Natural killer cell (primary cell): ENCODE measurements around the gene RERE. TPM values are rescaled to one million over a fixed set of nuclear protein-coding genes. Genes with fewer than 3 reads are reported as not detected.
A peak's percentile ranks its signal among the peaks of the same experiment; 100 is the strongest.

Experiments used
- ATAC-seq, 3 donors: fragments of 150-1000 bp in 2 of 3; fragments of 200-7000 bp in 1 of 3; cut with Tn5 transposase; 1 replicate in 1 of 3; 2 replicates in 2 of 3; pipeline ENCODE4 v1.10.0; 2021; ENCODE audit warnings: mild to moderate bottlenecking in 2 of 3, moderate library complexity in 2 of 3
- DNase-seq, 2 donors: peaks; one replicate each; pipeline versions ENCODE4 v3.0.0 to v3.0.0-alpha.2; 2013 to 2021; ENCODE audit warnings: mixed read lengths in 1 of 2
- H3K27ac ChIP-seq: one replicate; pipeline ENCODE4 v1.5.1; 2013; ENCODE audit warnings: mild to moderate bottlenecking, low read length
- H3K27me3 ChIP-seq: one replicate; pipeline ENCODE4 v1.6.1; 2013; ENCODE audit warnings: low read length; ENCODE audit not compliant: control insufficient read depth, insufficient read depth
- H3K36me3 ChIP-seq: one replicate; pipeline ENCODE4 v1.6.1; 2013; ENCODE audit warnings: low read length; ENCODE audit not compliant: control insufficient read depth, insufficient read depth
- H3K4me1 ChIP-seq: one replicate; pipeline ENCODE4 v1.6.1; 2013; ENCODE audit warnings: low read length; ENCODE audit not compliant: control insufficient read depth, insufficient read depth
- H3K4me3 ChIP-seq: one replicate; pipeline ENCODE4 v1.5.1; 2013; ENCODE audit warnings: low read length
- H3K9me3 ChIP-seq: one replicate; pipeline ENCODE4 v1.6.1; 2013; ENCODE audit warnings: low read length; ENCODE audit not compliant: control insufficient read depth, insufficient read depth
- H3K27ac Mint-ChIP-seq, 2 donors: one replicate each; pipeline ENCODE4 v1.8.0; 2022; ENCODE audit warnings: mild to moderate bottlenecking in 2 of 2, mixed read lengths in 2 of 2, moderate library complexity in 1 of 2
- H3K27me3 Mint-ChIP-seq, 2 donors: one replicate each; pipeline ENCODE4 v1.8.0; 2022; ENCODE audit warnings: low read depth in 2 of 2, mixed read lengths in 2 of 2
- H3K36me3 Mint-ChIP-seq: one replicate; pipeline ENCODE4 v1.8.0; 2022; ENCODE audit warnings: mixed read lengths
- H3K4me1 Mint-ChIP-seq, 2 donors: one replicate each; pipeline ENCODE4 v1.8.0; 2022; ENCODE audit warnings: mixed read lengths in 2 of 2
- H3K4me3 Mint-ChIP-seq: one replicate; pipeline ENCODE4 v1.8.0; 2022; ENCODE audit warnings: mild to moderate bottlenecking, moderate library complexity, mixed read lengths
- H3K9me3 Mint-ChIP-seq, 2 donors: one replicate each; pipeline ENCODE4 v1.8.0; 2022; ENCODE audit warnings: mixed read lengths in 2 of 2
- CTCF ChIP-seq: fragments of 200-600 bp; IDR thresholded peaks from one replicate; pipeline ENCODE4 v1.8.0; 2022; ENCODE audit warnings: antibody characterized with exemption
- WGBS: methylation state at CpG from one replicate; pipeline ENCODE4 v1.1.7; 2013; ENCODE audit warnings: missing lambda C conversion rate; ENCODE audit not compliant: insufficient coverage; 5-methylcytosine and 5-hydroxymethylcytosine counted together
- intact Hi-C: fragments of 100-400 bp; cut with micrococcal nuclease; formaldehyde crosslinking; loops from one replicate; pipeline ENCODE4 v1.14.2; 2022
- total RNA-seq, 4 donors: library from RNA; stranded (reverse); fragments of 120-200 nt in 1 of 4; gene quantifications; one replicate each; pipeline versions ENCODE4 v1.2.3 to v1.2.4, GENCODE V29; 2013 to 2022

Gene RERE
- total RNA-seq, 3 donors from 2014 or later (not counting 1 experiment from before 2014, with no cell fraction given): 67.7 to 76.0 (median 73.0) TPM

GRCh38 chr1:8465013-8465412 is 352.4 kb downstream of the RERE start:
- H3K9me3 Mint-ChIP-seq: no peaks in the 10 kb centered on the region
- 95% methylated on average over 5 of the region's 5 CpGs for whole genome bisulfite sequencing
- no peaks in the 10 kb centered on the region for H3K36me3 Mint-ChIP-seq
- no peaks in the 10 kb centered on the region for H3K27me3 ChIP-seq
- no peak overlapping the region for H3K4me3 Mint-ChIP-seq
- H3K27ac ChIP-seq: no peak overlapping the region
- no peak for ATAC-seq
- H3K4me1 Mint-ChIP-seq: peaks cover 12 to 14% of the 10 kb centered on the region in 2 donors
- intact Hi-C loops: no loop called here
- no peak overlapping the region for H3K4me3 ChIP-seq
- H3K27me3 Mint-ChIP-seq: no peaks in the 10 kb centered on the region
- no peaks in the 10 kb centered on the region for H3K4me1 ChIP-seq
- H3K36me3 ChIP-seq: no peaks in the 10 kb centered on the region
- no peak for TF ChIP-seq CTCF
- no peaks in the 10 kb centered on the region for H3K9me3 ChIP-seq
- H3K27ac Mint-ChIP-seq: no peak overlapping the region
- DNase-seq: no peak

DNA sequence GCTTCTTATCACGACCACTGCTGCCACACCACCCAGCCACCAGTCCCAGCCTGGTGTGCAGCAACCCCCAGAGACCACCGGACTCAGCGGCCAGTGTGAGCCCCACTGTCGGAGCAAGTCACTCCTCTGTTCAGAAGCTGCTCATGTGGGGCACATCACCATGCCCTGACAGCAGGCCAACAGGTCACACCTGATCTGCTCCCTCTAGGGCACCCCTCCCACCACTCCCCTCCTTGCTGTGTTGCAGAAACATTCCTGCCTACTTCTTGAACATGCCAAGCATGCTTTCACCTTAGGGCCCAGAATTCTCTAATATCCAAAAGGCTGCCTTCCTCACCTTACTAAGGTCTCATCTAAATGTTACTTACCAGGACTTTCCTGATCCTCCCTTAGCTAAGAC is 353.1 kb downstream of the RERE start:
- DNase-seq (no peak), ATAC-seq (no peak)
- no peaks in the 10 kb centered on the region for H3K36me3 Mint-ChIP-seq
- H3K36me3 ChIP-seq: no peaks in the 10 kb centered on the region
- H3K4me1 ChIP-seq: no peaks in the 10 kb centered on the region
- no peak for TF ChIP-seq CTCF
- no peaks in the 10 kb centered on the region for H3K27me3 ChIP-seq
- H3K27me3 Mint-ChIP-seq: no peaks in the 10 kb centered on the region
- no peaks in the 10 kb centered on the region for H3K9me3 ChIP-seq
- WGBS: 95% methylated on average over 4 of the region's 4 CpGs
- no peak overlapping the region for H3K27ac ChIP-seq
- no peaks in the 10 kb centered on the region for H3K9me3 Mint-ChIP-seq
- no peak overlapping the region for H3K4me3 Mint-ChIP-seq
- no peak overlapping the region for H3K4me3 ChIP-seq
- H3K27ac Mint-ChIP-seq: no peak overlapping the region
- peaks cover 12 to 14% of the 10 kb centered on the region in 2 donors for H3K4me1 Mint-ChIP-seq
- intact Hi-C loops: no loop called here

GRCh38 chr1:8463144-8463927 is 354.1 kb downstream of the RERE start:
- TF ChIP-seq CTCF: no peak
- Histone ChIP-seq H3K36me3 (no peaks in the 10 kb centered on the region), H3K27me3 (no peaks in the 10 kb centered on the region), H3K4me3 (no peak overlapping the region), H3K4me1 (no peaks in the 10 kb centered on the region), H3K27ac (no peak overlapping the region), H3K9me3 (no peaks in the 10 kb centered on the region)
- no peaks in the 10 kb centered on the region for H3K36me3 Mint-ChIP-seq
- peaks cover 12 to 14% of the 10 kb centered on the region in 2 donors for H3K4me1 Mint-ChIP-seq
- ATAC-seq (no peak), DNase-seq (peak in 1 of 2 donors; percentile 63)
- WGBS: 66% methylated on average over 8 of the region's 8 CpGs
- H3K4me3 Mint-ChIP-seq: no peak overlapping the region
- H3K27ac Mint-ChIP-seq: peak overlapping the region in 1 of 2 donors; percentile 44
- intact Hi-C loops: no loop called here
- no peaks in the 10 kb centered on the region for H3K9me3 Mint-ChIP-seq
- H3K27me3 Mint-ChIP-seq: no peaks in the 10 kb centered on the region
